ENCODE measurements around the gene CACNA1C.

The CACNA1C gene

GRCh38 chr12:2358986-2359658 lies 306.3 kb downstream of the CACNA1C start:
- H3K4me3 ChIP-seq (ENCODE audit: low read depth, low read length): no peak overlapping the region
- DNase-seq (ENCODE audit: low read depth): peak; percentile 28
- TF ChIP-seq, protein P1, sequence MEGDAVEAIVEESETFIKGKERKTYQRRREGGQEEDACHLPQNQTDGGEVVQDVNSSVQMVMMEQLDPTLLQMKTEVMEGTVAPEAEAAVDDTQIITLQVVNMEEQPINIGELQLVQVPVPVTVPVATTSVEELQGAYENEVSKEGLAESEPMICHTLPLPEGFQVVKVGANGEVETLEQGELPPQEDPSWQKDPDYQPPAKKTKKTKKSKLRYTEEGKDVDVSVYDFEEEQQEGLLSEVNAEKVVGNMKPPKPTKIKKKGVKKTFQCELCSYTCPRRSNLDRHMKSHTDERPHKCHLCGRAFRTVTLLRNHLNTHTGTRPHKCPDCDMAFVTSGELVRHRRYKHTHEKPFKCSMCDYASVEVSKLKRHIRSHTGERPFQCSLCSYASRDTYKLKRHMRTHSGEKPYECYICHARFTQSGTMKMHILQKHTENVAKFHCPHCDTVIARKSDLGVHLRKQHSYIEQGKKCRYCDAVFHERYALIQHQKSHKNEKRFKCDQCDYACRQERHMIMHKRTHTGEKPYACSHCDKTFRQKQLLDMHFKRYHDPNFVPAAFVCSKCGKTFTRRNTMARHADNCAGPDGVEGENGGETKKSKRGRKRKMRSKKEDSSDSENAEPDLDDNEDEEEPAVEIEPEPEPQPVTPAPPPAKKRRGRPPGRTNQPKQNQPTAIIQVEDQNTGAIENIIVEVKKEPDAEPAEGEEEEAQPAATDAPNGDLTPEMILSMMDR (conservative IDR thresholded peaks at IDR 0.05; ENCODE audit: low read depth, low read length): no peak

GRCh38 chr12:2359725-2360629 lies 307.2 kb downstream of the CACNA1C start:
- TF ChIP-seq, protein P1 (conservative IDR thresholded peaks at IDR 0.05; ENCODE audit: low read depth, low read length): no peak
- H3K4me3 ChIP-seq (ENCODE audit: low read depth, low read length): no peak overlapping the region
- DNase-seq (ENCODE audit: low read depth): no peak

DNA sequence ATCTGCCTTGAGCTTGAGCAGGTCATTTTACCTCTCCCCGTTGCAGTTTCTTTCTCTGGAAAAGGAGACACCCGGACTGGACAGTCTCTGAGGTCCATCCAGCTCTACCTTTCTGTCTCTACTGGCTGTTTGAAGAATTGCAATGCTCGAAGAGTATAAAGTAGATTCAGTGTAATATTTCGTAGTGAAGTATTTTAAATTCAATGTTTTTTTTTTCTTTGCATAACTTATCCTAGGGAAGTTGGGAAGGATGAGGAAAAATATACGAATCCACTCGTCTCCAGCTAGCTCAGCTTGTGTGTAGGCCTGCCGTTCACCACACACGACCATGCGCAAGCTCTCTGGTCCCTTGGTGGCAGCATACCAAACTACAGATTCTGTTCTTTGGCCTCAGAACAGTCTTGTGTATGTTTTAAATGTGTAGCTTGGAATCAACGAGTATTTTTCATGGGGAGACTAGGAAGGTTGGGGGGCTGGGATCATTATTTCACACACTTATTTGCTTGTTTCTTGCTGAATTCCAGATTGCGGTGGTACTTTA lies 307.9 kb downstream of the CACNA1C start:
- TF ChIP-seq, protein P1 (conservative IDR thresholded peaks at IDR 0.05; ENCODE audit: low read depth, low read length): peak; percentile 35
- no peak overlapping the region for H3K4me3 ChIP-seq (ENCODE audit: low read depth, low read length)
- DNase-seq (ENCODE audit: low read depth): peak; percentile 10

DNA sequence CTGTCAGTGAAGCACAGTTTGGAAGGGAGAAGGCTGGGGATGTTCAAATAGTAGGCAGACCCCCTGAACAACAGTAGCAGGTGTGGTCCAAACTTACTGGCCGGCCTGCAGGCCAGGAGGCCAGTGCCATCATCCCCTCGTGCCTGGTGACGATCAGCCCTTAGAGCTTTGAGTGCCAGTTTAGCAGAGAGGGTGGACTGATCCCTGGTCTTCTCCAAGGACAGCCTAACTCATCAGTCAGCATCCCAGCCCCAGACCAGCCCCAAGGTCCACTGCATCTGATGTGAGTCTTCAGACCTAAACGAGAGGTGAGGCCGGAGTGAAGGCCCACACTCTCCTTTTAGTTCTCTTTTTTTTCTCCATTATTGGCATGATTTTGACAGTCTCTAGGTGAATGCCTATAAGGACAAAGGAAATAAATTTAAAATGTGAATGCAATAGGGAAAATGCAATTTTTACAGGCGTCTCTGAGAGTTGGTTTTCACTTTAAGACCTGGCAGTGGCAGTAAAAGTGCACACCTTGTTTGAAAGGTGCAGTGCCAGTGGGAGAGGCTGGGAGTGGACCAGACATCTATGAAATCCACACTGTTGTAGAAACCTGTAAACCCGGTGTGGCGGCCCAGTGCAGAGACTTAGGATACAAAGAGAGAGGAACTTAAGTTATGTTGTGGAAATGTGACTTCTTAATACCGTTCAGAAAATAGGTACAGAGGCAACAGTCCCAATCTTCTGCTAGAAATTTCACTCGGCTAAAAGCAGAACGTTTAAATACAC lies 311.2 kb downstream of the CACNA1C start:
- no peak overlapping the region for H3K4me3 ChIP-seq (ENCODE audit: low read depth, low read length)
- no peak for DNase-seq (ENCODE audit: low read depth)
- TF ChIP-seq, protein P1 (conservative IDR thresholded peaks at IDR 0.05; ENCODE audit: low read depth, low read length): no peak

DNA sequence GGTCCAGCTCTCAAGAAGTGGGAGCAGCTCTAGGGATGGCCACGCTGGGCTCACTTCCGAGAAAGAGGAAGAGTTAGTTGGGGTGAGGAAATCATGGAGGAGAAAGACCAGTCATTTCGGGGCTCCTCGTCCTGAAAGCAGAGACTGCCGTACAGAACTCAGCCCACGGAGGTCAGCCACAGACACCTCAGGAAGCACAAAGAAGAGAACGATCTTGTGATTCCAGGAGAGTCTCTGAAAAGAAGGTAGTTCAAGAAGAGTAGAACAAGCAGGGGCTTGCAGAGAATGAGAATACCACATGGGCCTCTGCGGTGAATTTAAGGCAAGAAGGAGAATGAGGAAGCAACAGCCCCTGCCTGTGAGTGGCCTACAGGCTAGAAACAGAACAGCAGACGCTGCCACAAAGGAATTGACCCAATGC lies 311.9 kb downstream of the CACNA1C start:
- DNase-seq (ENCODE audit: low read depth): no peak
- H3K4me3 ChIP-seq (ENCODE audit: low read depth, low read length): no peak overlapping the region
- TF ChIP-seq, protein P1 (conservative IDR thresholded peaks at IDR 0.05; ENCODE audit: low read depth, low read length): no peak

DNA sequence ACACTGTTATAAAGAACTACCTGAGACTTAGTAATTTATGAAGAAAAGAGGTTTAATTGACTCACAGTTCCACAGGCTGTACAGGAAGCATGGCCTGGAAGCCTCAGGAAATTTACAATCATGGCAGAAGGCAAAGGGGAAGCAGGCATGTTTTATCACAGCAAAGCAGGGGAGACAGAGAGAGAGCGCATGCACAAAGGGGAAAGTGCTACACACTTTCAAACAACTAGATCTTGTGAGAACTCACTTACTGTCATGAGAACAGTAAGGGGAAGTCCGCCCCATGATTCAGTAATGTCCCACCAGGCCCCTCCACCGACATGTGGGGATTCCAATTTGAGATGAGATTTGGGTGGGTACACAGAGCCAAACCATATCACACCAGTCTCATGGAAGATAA lies 313.9 kb downstream of the CACNA1C start:
- TF ChIP-seq, protein P1 (conservative IDR thresholded peaks at IDR 0.05; ENCODE audit: low read depth, low read length): no peak
- no peak for DNase-seq (ENCODE audit: low read depth)
- H3K4me3 ChIP-seq (ENCODE audit: low read depth, low read length): no peak overlapping the region

All from choroid plexus epithelial cell (primary cell).